Ascending aorta (tissue), 2 donors: ENCODE data around the gene MED13. TPM values are rescaled to one million over a fixed set of nuclear protein-coding genes. Genes with fewer than 3 reads are reported as not detected.
"Not testable (repeated sequence)": the region's sequence is repeated elsewhere in the genome, so short reads cannot be mapped to it uniquely, and the experiment has no call there.

ENCODE experiments used
- DNase-seq, 2 donors: peaks; one replicate each; pipeline ENCODE4 v3.0.0-alpha.2; 2019; ENCODE audit warnings: low spot score in 2 of 2
- H3K27ac ChIP-seq, 2 donors: fragments of 200-600 bp; sonication (generic); one replicate each; pipeline ENCODE4 v1.5.1; 2016 to 2017; ENCODE audit warnings: mild to moderate bottlenecking in 1 of 2
- H3K27me3 ChIP-seq: fragments of 200-600 bp; sonication (generic); one replicate; pipeline ENCODE4 v1.5.1; 2017
- H3K36me3 ChIP-seq, 2 donors: fragments of 200-600 bp; sonication (generic); one replicate each; pipeline ENCODE4 v1.5.1; 2016
- H3K4me1 ChIP-seq, 2 donors: fragments of 200-600 bp; sonication (generic); one replicate each; pipeline ENCODE4 v1.5.1; 2016 to 2017; ENCODE audit warnings: mild to moderate bottlenecking in 1 of 2
- H3K4me3 ChIP-seq, 2 donors: fragments of 200-600 bp; sonication (generic); one replicate each; pipeline ENCODE4 v1.5.1; 2016 to 2017; ENCODE audit warnings: mild to moderate bottlenecking in 1 of 2
- H3K9me3 ChIP-seq, 2 donors: fragments of 200-600 bp; sonication (generic); one replicate each; pipeline ENCODE4 v1.5.1; 2016
- intact Hi-C: fragments of 100-400 bp; cut with DNase I; formaldehyde crosslinking; loops from one replicate; pipeline ENCODE4 v1.15.1; 2023
- total RNA-seq: library from RNA; depleted of rRNA; stranded (reverse); fragments of >200 nt; gene quantifications from one replicate; pipeline ENCODE4 v1.1.0, GENCODE V29; 2016
- TF ChIP-seq, protein P1 (sequence below), 3 experiments: fragments of 200-600 bp in 2 of 3; fragments of 450-650 bp in 1 of 3; sonication (generic) in 2 of 3; IDR thresholded peaks; one replicate each; pipeline ENCODE4 v1.5.1; 2016 to 2019; ENCODE audit warnings: antibody characterized with exemption in 3 of 3, mild to moderate bottlenecking in 1 of 3, moderate library complexity in 1 of 3

MED13 gene
- total RNA-seq, 1 donor from 2014 or later, result 19.5 TPM

GRCh38 chr17:61895391-61895790, 169.7 kb downstream of the MED13 start:
- TF ChIP-seq, protein P1, sequence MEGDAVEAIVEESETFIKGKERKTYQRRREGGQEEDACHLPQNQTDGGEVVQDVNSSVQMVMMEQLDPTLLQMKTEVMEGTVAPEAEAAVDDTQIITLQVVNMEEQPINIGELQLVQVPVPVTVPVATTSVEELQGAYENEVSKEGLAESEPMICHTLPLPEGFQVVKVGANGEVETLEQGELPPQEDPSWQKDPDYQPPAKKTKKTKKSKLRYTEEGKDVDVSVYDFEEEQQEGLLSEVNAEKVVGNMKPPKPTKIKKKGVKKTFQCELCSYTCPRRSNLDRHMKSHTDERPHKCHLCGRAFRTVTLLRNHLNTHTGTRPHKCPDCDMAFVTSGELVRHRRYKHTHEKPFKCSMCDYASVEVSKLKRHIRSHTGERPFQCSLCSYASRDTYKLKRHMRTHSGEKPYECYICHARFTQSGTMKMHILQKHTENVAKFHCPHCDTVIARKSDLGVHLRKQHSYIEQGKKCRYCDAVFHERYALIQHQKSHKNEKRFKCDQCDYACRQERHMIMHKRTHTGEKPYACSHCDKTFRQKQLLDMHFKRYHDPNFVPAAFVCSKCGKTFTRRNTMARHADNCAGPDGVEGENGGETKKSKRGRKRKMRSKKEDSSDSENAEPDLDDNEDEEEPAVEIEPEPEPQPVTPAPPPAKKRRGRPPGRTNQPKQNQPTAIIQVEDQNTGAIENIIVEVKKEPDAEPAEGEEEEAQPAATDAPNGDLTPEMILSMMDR (IDR thresholded peaks at IDR 0.05), result no peak
- DNase-seq, result no peak
- Histone ChIP-seq H3K27me3 (no peaks in the 10 kb centered on the region), H3K27ac (no peak overlapping the region), H3K4me3 (no peak overlapping the region), H3K4me1 (no peaks in the 10 kb centered on the region), H3K9me3 (no peaks in the 10 kb centered on the region), H3K36me3 (peaks cover 27 to 28% of the 10 kb centered on the region in 2 donors)
- intact Hi-C loops, result no loop called here

- H3K27me3 ChIP-seq, H3K4me3 ChIP-seq, H3K4me1 ChIP-seq, H3K27ac ChIP-seq, intact Hi-C loops, DNase-seq, H3K9me3 ChIP-seq: not testable (repeated sequence)
- H3K36me3 ChIP-seq, result peaks cover 30 to 34% of the 10 kb centered on the region in 2 donors
Observed at GRCh38 chr17:61894310-61894709, 170.8 kb downstream of the MED13 start.

Other genes with a start within 250 kb of the MED13 start
- not detected for gene BRIP1, start 201.8 kb downstream of the MED13 start, total RNA-seq
- 2.2 TPM for gene INTS2, start 137.3 kb downstream of the MED13 start, total RNA-seq